Motor neuron (in vitro differentiated cells): ENCODE data around the gene ATXN1. TPM values are rescaled to one million over a fixed set of nuclear protein-coding genes. Genes with fewer than 3 reads are reported as not detected.
"Not testable (repeated sequence)": the region's sequence is repeated elsewhere in the genome, so short reads cannot be mapped to it uniquely, and the experiment has no call there.

Experiments used
- ATAC-seq, 8 experiments: fragments of 200-7000 bp; cut with Tn5 transposase; replicated peaks in 6 of 8; 2 replicates each; pipeline ENCODE4 v1.8.0; 2021; ENCODE audit warnings: mild to moderate bottlenecking in 8 of 8, moderate library complexity in 8 of 8
- H3K27ac ChIP-seq, 2 donors: fragments of 250-450 bp; sonication (Bioruptor Pico); 2 replicates each; pipeline ENCODE4 v1.9.0; 2021; ENCODE audit warnings: antibody characterized with exemption in 2 of 2, mild to moderate bottlenecking in 2 of 2, moderate library complexity in 1 of 2
- H3K4me1 ChIP-seq, 2 donors: fragments of 250-450 bp; sonication (Bioruptor Pico); replicated peaks in 1 of 2; 2 replicates each; pipeline ENCODE4 v1.6.1; 2021; ENCODE audit warnings: antibody characterized with exemption in 2 of 2, mild to moderate bottlenecking in 2 of 2, moderate library complexity in 1 of 2
- H3K4me3 ChIP-seq, 5 donors: fragments of 250-450 bp; sonication (Bioruptor Pico); 2 replicates each; pipeline ENCODE4 v1.9.0; 2021; ENCODE audit warnings: antibody characterized with exemption in 5 of 5, mild to moderate bottlenecking in 5 of 5, moderate library complexity in 4 of 5
- WGBS, 10 experiments: fragments of 450-650 bp; shearing (Covaris generic); methylation state at CpG; one replicate each; pipeline ENCODE4 v1.0.0; 2022; 5-methylcytosine and 5-hydroxymethylcytosine counted together
- in situ Hi-C, 9 experiments: fragments of 400-800 bp; cut with MboI; loops; one replicate each; pipeline ENCODE4 v1.15.0; 2021; ENCODE audit warnings: low sequenced_read_pairs in 9 of 9, low pct_unique_long_range_greater_than_20kb in 2 of 9; ENCODE audit not compliant: unreplicated experiment in 9 of 9
- total RNA-seq, 8 experiments: library from RNA; unstranded; fragments of 300-600 nt; gene quantifications; 2 replicates each; pipeline versions ENCODE4 v1.2.3 to v1.2.4, GENCODE V29; 2022

Gene ATXN1
- total RNA-seq, 8 experiments from 2014 or later = 8.9 to 64.9 (median 18.3) TPM

- H3K4me3 ChIP-seq, H3K4me1 ChIP-seq, H3K27ac ChIP-seq, in situ Hi-C loops, ATAC-seq: not testable (repeated sequence)
- 53 to 100% (median 80%) methylated on average over 2 to 8 of the region's 13 CpGs; no CpG with 5 or more reads in 2 of the 10 experiments for WGBS, 10 experiments
Measured at GRCh38 chr6:16263464-16264099, 497.7 kb downstream of the ATXN1 start.

DNA sequence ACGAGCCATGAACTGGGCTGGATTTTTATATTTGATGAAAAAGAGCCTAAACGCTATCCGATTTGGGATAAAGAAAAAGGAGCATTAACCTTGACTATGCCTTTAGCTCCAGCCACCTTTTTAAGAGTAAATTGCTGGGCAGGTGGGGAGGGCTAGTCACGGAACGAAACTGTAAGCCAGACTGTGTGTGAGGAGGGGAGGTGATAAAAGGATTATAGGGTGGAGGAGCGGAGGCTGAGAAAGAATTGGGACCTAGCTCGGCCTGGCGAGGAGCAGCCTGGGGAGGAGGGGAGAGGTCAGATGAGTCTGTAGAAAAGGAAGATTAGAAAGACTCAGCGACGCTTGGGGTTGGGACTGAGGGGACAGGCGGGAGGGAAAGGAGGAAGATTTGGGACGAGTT is 498.5 kb downstream of the ATXN1 start:
- in situ Hi-C loops, H3K4me3 ChIP-seq, H3K27ac ChIP-seq, H3K4me1 ChIP-seq, ATAC-seq: not testable (repeated sequence)
- WGBS, 10 experiments = 82 to 100% (median 88%) methylated on average over 2 to 6 of the region's 12 CpGs; no CpG with 5 or more reads in 3 of the 10 experiments

DNA sequence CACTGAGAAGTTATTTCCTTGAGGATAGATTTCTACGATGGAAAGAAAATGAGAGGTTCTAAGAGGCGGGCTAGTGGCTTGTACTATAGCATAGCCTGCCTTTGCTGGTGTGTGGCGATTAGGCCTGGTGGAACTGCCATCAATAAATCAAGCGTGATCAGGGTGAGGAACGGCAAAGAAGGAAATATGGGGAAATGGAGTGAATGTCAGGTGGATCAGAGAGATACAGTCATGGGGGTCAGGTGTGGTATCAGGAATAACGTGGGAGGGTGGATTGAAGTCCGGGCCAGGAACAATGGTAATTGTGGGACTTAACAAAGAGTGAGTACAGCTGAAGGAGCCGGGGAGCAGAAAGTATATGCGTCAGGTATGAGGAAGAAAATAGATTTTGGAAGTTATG is 500.7 kb downstream of the ATXN1 start:
- H3K27ac ChIP-seq, in situ Hi-C loops, ATAC-seq, H3K4me1 ChIP-seq, H3K4me3 ChIP-seq: not testable (repeated sequence)
- whole genome bisulfite sequencing, 10 experiments = 82 to 100% (median 96%) methylated on average over 1 to 4 of the region's 9 CpGs; no CpG with 5 or more reads in 7 of the 10 experiments

DNA sequence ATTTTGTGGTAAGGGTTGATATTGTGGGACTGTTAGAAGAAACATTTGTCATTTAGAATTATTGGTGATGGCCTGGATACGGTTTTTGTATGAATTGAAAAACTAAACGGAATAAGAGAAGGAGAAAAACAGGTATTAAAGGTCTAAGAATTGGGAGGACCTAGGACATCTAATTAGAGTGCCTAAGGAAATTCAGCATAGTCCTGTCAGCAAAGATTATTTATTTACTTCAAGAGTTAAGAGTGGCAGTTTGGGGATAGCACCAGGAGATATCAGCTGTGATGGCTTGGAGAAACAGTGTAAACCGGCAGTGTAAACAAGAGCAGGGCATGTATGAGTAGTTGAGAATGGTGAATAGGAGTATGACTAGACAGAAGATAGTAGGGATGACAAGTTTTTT is 501.7 kb downstream of the ATXN1 start:
- in situ Hi-C loops, ATAC-seq, H3K4me3 ChIP-seq, H3K4me1 ChIP-seq, H3K27ac ChIP-seq: not testable (repeated sequence)
- WGBS, 10 experiments = 82 to 100% (median 93%) methylated on average over 1 to 2 of the region's 3 CpGs; no CpG with 5 or more reads in 5 of the 10 experiments

DNA sequence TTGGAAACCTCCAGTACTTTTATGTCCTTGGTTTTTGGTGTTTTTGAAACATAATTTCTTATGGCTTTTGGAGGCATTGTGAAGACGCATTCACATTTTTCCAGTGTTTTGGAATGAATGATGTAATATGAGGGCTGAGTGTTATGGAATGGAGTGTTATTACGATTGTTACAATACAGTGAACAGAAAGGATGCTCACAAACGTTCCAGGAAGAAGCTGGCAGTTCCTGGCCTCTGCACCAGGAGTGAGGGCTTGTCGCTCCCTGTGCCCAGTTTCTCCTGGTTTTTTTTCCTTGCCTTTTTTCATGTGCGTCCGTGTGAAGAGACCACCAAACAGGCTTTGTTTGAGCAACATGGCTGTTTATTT is 502.6 kb downstream of the ATXN1 start:
- peaks cover 2 to 6% of the 10 kb centered on the region in 2 donors for H3K4me1 ChIP-seq
- WGBS, 10 experiments = 0 to 96% (median 55%) methylated on average over 1 to 6 of the region's 6 CpGs; no CpG with 5 or more reads in 1 of the 10 experiments
- in situ Hi-C loops = no loop called here
- H3K27ac ChIP-seq = no peak overlapping the region
- H3K4me3 ChIP-seq = no peak overlapping the region
- ATAC-seq = no peak

DNA sequence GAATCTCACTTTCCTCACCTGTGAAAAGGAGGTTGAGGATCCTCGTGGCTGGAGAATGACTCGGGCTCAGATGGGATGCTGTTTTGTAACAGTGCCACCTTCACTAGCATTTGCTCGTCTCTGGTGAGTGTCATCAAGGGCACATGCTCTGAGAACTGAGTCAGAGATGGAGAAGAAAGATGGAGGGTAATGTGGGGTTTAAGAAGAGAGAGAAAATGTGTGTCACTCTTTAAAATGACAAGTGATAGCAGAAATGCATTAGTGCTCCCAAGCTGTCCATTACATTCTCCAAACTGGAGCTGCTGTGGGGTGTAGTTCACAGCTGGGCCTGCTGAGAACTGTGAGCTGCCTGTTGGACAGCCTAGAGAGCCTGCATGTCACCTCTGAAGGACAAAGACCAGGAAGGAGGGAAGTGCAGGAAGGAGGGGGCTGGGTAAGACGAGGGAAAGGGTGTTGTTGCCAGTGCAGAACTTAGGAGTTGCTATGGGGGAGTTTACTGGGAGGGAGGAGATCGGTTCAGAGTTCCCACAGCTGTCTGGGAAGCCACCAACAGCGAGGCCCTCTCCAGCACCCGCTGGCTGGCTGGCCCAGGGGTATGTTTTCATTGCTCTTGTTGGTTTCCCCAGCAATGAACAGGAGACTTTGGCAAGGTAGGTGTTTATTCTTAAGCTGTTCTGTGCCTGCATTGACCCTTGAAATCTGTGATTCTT is 503.1 kb downstream of the ATXN1 start:
- no peak overlapping the region for H3K4me3 ChIP-seq
- in situ Hi-C loops = no loop called here
- WGBS, 10 experiments = 0 to 86% (median 60%) methylated on average over 1 to 6 of the region's 7 CpGs; no CpG with 5 or more reads in 3 of the 10 experiments
- peaks cover 2 to 6% of the 10 kb centered on the region in 2 donors for H3K4me1 ChIP-seq
- peak in 3 of 8 experiments; percentile 21 to 84 (median 31) for ATAC-seq
- H3K27ac ChIP-seq = no peak overlapping the region

GRCh38 chr6:16256781-16257180 is 504.5 kb downstream of the ATXN1 start:
- no peak for ATAC-seq
- in situ Hi-C loops = no loop called here
- WGBS, 10 experiments = 30 to 100% (median 73%) methylated on average over 1 to 2 of the region's 2 CpGs; no CpG with 5 or more reads in 4 of the 10 experiments

DNA sequence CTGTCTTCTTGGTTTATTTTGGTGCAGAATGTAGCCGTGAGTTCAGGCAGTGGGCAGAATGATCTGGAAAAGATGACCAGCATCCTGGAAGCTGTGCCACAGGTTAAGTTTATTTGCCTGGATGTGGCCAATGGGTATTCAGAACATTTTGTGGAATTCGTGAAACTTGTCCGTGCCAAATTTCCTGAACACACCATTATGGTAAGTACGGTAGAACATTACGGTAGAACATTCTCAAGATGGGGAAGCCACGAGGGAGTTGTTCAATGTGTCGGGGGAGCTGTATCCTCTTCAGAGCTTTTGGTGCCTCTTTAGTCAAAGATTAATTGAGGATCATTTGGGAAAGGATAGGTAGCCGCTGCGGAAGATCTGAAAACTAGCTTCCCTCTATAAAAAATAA is 506.7 kb downstream of the ATXN1 start:
- no peak overlapping the region for H3K27ac ChIP-seq
- H3K4me3 ChIP-seq = no peak overlapping the region
- in situ Hi-C loops = no loop called here
- 89 to 100% (median 92%) methylated on average over 2 to 7 of the region's 9 CpGs for WGBS, 10 experiments
- ATAC-seq = no peak
- H3K4me1 ChIP-seq = peaks cover 9 to 10% of the 10 kb centered on the region in 2 donors

More at GRCh38 chr6:16256781-16257180, 504.5 kb downstream of the ATXN1 start:
- Histone ChIP-seq H3K4me3 (no peak overlapping the region), H3K27ac (no peak overlapping the region), H3K4me1 (peaks cover 2 to 6% of the 10 kb centered on the region in 2 donors)

- Histone ChIP-seq H3K27ac (no peak overlapping the region), H3K4me1 (peaks cover 13 to 15% of the 10 kb centered on the region in 2 donors), H3K4me3 (no peak overlapping the region)
- WGBS, 10 experiments = 71 to 100% (median 88%) methylated on average over 1 to 9 of the region's 10 CpGs; no CpG with 5 or more reads in 2 of the 10 experiments
- in situ Hi-C loops = no loop called here
- no peak for ATAC-seq
Measured at GRCh38 chr6:16253399-16254144, 507.7 kb downstream of the ATXN1 start.

GRCh38 chr6:16252686-16253299 is 508.5 kb downstream of the ATXN1 start:
- no peak overlapping the region for H3K27ac ChIP-seq
- peaks cover 15 to 19% of the 10 kb centered on the region in 2 donors for H3K4me1 ChIP-seq
- in situ Hi-C loops = no loop called here
- ATAC-seq = no peak
- no peak overlapping the region for H3K4me3 ChIP-seq
- WGBS, 10 experiments = 8 to 100% (median 86%) methylated on average over 1 to 2 of the region's 2 CpGs; no CpG with 5 or more reads in 5 of the 10 experiments

DNA sequence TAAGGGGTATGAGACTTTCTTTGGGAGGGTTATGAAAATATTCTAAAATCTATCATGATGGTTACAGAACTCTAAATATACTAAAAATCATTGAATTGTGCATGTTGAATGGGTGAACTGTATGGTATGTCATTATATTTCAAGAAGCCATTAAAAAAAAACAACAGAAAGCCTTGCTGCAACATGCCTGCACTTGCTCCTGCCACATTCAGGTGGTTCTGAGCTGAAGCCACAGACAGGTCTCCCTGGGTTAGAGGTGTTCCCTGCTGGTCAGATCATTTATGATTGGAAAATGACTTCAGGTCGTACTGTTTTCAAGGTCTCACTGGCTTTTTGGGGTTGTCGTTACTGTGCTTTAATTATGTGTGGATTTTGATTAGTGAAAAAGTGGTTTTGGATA is 509.6 kb downstream of the ATXN1 start:
- H3K4me3 ChIP-seq = no peak overlapping the region

DNA sequence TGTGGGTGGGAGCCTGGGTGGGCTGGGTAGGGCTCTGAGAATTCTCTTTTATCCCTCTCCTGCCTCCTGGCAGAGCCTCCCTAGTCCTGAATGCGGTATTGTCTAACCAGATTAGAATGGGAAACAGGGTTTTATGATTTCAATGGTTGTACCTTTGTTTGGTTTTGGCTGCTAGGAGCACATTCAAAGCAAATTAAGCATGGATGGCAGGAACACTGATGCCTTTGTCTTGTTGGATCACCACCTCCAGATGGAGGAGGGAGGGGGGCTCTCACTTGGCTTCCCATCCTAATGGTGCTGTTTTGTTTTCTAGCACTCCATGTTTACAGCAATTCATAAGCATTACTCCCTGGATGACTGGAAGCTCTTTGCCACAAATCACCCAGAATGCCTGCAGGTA is 511.3 kb downstream of the ATXN1 start:
- ATAC-seq = peak in 6 of 8 experiments; percentile 18 to 75 (median 42)
- Histone ChIP-seq H3K27ac (no peak overlapping the region), H3K4me1 (peaks cover 20 to 24% of the 10 kb centered on the region in 2 donors), H3K4me3 (no peak overlapping the region)
- 25 to 71% (median 50%) methylated on average over 1 of the region's 1 CpG; no CpG with 5 or more reads in 6 of the 10 experiments for WGBS, 10 experiments
- in situ Hi-C loops = no loop called here

More for the DNA sequence above, 509.6 kb downstream of the ATXN1 start:
- Histone ChIP-seq H3K4me1 (peaks cover 15 to 19% of the 10 kb centered on the region in 2 donors), H3K27ac (no peak overlapping the region)
- in situ Hi-C loops = no loop called here
- 58 to 92% (median 78%) methylated on average over 1 to 2 of the region's 2 CpGs; no CpG with 5 or more reads in 2 of the 10 experiments for WGBS, 10 experiments
- ATAC-seq = no peak
